GM18867 (cell line): Measurements from ENCODE around the gene IGF2BP3.
A peak's percentile ranks its signal among the peaks of the same experiment; 100 is the strongest.

Experiments
- ATAC-seq: cut with Tn5 transposase; IDR thresholded peaks from one replicate; pipeline ENCODE4 v1.9.1; 2021; ENCODE audit warnings: mild to moderate bottlenecking, moderate library complexity; ENCODE audit not compliant: unreplicated experiment

IGF2BP3 gene

DNA sequence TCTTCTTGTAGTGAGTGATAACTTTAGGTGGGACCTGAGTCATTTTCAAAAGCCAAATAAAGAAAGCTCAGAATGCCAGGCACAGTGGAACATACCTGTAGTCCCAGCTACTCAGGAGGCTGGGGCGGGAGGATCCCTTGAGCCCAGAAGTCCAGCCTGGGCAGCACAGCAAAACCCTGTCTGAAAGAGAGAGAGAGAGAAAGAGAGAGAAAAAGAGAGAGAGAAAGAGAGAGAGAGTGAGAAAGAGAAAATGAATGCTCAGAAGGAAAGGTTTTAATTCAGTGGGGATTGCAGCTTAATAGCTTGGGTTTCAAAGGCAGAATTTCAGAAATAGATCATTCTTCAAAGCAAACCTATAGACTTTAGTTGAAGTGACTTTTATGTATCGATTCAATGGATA, 198.0 kb downstream of the IGF2BP3 start:
- no peak for ATAC-seq

DNA sequence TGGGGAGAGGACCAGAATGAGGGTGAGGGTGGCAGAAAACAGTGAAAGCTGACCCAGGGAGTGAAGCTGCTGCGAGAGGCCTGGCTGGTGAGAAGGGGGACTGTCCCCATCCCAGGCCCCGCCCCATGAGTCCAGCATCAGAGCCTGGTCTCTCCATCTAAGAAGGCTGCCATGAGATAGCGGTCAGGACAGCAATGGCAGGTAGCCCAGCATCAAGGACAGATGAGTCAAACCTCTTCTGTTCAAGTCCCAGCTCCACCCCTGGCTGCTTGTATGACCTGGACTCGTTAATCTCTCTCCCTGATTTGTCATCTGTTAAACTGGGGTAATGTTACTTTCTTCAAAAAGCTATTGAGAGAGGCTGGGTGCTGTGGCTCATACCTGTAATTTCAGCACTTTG, 201.5 kb downstream of the IGF2BP3 start:
- no peak for ATAC-seq

DNA sequence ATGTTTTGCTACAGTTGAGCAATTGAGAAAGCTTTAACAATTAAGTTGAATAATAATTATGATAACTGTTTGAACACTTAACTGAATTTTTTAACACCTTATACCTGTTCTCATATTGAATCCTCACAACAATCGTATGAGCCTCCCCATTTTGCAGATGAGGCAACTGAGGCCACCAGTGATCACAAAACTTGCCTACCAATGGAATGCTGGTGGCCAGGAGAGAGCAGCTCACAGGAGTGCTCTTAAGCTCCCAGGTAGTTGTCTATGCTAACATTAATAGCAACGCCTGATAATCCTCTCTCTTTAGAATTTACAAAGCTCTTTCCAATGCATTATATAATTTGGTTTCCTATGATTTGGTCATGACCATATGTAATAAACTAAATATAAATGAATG, 202.1 kb downstream of the IGF2BP3 start:
- ATAC-seq = no peak

DNA sequence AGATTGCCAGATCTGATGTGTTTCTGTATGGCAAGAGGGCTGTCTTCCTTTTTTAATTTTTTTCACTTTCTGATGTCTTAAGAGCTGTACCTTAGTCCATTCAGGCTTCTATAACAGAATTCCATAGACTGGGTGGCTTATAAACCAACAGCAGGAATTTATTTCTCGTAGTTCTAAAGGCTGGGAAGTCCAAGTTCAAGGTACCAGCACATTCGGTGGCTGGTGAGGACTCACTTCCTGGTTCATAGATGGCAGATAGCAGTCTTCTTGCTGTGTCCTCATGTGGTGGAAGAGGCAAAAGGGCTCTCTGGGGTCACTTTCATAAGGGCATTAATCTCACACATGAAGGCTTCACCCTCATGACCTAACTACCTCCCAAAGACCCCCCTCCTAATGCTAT, 202.9 kb downstream of the IGF2BP3 start:
- ATAC-seq = no peak

DNA sequence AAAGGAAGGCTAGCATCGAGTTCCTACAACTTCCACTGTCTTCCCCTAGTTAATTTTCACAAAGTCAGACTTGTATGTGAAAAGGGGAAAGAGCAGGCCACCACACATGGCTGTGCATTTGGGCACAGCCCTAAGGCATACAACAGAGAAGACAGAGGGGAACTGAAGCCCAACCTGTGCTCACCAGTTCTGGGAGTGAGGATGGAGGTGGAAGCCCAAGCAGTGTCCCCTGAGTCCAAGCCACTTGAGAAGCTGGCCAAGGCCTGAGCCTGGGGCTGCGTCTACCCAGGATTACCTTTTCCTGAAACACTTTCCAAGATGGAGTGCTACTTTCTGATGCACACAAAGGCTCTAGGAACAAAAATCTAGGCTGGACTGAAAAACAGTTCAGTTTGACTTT, 203.4 kb downstream of the IGF2BP3 start:
- ATAC-seq = no peak

DNA sequence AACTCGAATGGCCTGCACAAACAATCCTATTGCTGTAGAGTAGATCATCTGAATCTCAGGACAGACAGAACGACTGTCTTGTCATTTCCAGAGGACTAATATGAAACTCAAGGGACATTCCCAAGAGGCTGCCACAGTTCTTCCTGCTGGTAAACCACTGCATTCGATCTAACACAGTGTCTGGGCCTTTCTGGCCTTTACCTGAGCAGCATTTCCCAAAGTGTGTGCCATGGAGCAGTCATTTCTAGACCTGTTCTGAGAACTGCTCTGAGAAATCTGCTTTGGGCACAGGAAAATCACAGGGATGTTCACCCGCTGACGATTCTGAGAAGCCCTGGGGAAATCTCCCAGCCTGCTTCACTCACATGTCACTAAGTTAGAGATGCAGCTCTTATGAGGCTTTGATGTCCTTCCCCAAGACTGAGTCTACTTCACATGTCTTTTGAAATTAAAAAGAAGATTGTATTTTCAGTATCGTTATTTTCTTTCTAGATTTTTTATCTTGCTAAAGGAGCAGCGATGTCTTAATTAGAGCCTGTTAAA, 205.3 kb downstream of the IGF2BP3 start:
- ATAC-seq = no peak

DNA sequence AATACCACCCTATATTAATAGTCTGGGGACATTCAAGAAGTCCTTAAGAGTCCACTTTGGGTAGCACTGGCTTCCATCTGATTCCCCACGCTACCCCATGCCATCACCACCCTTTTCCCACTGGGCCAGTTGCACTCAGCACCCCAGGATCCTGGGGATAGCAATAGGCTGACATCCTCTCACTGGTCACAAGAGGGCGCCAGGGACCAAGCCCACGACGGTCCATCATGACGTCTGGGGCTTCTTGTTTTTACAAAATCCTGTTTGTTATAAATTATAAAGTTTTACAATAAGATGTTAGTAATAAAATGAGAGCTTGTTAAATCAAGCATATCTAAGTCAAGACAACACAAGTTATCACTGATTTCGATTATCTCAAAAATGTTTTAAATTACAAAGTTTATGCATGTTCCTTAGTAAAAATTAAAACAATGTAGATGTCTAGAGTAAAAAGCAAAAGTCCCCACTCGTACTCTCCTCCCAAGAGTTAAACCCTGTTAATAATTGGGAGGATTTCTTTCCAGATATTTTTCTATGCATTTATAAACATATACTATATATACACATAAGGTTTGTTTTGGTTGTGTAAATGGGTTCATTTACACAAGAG, 208.3 kb downstream of the IGF2BP3 start:
- ATAC-seq = peak; percentile 83

DNA sequence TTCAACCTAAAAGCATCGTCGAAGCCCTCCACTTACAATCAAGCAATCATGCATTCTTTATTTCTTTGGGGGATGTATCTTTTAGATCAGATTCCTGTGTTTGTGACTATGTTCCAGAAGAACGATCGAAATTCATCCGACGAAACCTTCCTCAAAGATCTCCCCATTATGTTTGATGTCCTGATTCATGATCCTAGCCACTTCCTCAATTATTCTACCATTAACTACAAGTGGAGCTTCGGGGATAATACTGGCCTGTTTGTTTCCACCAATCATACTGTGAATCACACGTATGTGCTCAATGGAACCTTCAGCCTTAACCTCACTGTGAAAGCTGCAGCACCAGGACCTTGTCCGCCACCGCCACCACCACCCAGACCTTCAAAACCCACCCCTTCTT, 209.9 kb downstream of the IGF2BP3 start:
- ATAC-seq = no peak
